ENCODE results near the gene JAG2.

JAG2 gene

DNA sequence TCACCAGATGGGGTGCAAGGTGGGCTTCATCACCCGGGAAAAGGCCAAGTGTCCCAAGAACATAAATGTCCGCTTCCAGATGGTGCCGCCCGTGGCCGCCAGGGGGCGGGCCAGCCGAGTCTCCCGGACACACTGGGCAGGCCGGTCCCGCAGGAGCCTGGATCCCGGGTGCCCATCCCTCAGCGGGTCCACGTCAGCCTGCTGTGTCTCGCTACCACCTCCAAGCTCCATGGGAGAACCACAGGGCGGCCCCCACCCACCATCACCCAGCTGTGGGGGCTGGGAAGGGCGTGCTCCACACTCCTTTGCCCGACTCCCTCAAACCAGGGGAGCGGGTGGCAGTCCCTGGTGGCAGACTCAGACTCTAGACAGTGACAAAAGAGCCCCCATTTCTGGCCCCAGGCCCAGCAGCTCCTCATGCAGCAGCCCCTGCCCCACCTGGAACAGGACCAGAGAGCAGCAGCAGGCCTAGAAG lies 34.5 kb upstream of the JAG2 start:
- DNase-seq (ENCODE audit: low spot score), result peak; percentile 64

DNA sequence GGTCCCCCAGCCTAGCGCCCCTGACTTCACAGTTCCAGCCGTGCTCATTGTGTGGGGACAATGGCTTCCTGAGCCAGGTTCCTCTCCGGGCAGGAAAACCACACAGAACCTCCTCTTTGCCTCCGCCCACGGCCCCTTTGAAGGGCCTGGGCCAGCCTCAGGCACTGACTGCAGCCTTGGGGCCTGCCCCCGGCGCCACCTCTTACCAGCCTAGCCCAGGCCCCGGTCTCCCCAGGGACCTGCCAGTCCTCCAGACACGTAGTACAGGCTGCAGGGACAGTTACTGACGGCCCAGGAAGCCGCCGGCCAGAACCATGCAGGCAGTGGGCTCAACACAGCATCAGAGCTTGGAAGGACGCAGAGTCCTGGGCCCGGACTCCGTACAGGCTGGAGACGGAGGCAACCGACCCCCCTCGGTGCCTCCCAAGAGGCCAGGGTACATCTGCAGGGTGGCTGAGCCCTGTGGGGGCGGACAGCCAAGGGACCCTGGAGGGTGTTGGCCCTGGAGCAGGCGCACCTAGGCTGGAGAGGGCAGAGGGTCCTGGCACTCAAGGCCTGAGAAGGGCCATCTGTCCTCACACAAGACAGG lies 33.4 kb upstream of the JAG2 start:
- no peak for DNase-seq (ENCODE audit: low spot score)

DNA sequence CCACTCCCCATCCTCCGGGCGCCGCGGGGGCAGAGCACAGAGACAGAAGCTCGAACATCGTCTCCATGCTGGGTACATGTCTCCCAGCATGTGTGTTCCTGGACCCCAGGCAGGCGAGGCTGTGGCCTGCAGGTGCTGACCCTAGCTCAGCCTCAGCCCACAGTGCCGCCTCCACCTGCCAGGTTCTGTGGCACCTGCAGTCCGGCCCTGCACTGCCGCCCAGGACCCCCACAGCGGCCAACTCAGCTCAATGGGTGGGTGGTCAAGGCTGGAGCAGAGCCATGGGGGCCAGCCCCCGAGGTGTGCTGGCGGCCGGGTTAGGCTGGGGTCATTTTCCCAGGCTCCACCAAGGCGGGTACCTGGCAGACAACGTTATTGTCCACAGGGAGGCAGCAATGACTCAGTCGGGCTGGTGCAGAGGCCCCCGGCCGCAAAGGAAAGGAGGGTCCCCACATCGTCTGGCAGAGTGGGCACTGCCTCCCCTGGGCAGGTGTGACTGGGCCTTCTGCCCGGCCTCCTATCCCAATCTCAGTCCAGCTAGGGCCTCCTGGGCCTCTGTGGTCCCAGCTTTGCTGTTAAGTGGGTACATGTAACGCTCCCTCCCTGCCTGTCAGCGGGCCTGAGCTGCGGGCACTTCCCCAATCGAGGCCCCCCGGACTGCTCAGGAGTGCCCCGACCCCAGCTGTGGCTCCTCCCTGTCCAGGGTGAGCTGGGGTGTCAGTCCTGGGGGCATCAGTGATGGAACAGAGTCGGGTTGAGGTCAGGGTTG lies 32.8 kb upstream of the JAG2 start:
- DNase-seq (ENCODE audit: low spot score), result no peak

DNA sequence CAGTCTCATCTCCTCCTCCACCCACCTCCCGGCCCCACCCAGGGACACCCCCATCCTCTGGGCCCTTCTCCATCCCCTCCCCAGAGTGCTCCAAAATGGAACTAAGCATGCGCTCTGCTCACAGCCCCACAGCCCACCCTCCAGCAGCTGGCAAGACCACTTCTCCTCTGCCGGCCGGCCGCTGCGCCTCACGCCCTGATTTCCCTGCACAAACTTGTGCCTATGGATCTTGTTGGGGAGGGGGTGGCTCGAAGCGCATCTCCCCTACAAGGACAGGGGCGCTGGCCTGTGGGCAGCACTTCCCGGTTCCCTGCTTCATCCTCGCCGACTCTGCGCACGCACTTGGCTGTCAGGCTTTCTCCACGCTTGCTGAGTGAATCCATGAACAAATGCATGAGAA lies 32.1 kb upstream of the JAG2 start:
- DNase-seq (ENCODE audit: low spot score), result no peak

DNA sequence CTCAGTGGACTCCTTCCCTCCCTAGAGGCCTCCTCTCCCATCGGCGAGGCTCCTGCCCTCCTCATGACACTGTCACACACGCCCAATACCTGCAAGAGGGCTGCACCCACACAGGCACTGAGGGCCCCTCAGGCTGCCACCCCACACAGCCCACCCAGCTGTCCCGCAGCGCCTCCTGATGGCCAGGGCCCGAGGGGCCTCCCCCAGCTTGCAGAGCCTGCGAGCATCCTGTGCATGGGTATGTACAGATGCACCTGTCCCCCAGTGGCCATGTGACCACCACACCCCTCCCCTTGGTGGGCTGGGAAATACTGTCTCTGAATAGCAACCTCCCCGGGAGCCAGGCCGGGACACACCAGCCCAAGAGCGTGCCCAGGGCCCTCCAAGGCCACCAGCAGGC lies 31.5 kb upstream of the JAG2 start:
- no peak for DNase-seq (ENCODE audit: low spot score)

DNA sequence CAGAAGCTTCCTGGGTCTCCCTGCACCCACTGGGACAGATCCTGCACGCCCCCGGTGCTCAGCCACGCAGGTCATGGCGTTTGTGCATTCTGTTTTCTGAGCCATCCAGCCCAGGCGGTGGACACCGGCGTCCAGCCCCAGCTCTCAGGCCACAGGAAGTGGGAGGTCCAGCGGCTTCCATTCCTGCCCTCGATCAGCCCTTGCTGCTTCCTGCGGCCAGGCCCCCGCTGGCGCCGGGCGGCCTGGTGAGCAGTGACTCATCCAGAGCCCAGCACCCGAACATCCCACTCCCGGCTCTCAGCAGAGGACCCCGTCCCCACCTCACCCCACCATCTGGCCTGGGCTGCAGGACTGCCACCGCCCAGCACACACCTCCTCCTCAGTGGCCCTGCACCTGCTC lies 30.5 kb upstream of the JAG2 start:
- DNase-seq (ENCODE audit: low spot score), result no peak

DNA sequence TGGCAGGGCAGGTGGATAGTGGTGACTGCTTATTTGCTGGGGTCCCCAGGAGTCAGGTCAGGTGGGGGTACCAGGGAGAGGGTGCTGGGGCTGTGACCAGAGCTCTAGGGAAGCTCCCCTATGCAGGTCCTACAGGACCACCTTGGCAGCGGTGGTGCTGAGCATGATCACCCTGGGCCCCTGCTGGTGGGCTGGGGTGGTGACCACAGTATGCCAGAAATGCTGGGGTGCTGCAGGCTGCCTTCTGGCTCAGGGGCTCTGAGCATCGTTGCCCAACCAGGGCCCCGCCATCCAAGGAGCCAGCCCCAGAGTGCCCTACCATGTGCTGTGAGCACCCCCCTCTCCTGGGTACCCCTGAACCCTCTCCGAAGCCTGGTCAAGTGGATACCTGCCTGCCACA lies 30.0 kb upstream of the JAG2 start:
- DNase-seq (ENCODE audit: low spot score), result no peak

DNA sequence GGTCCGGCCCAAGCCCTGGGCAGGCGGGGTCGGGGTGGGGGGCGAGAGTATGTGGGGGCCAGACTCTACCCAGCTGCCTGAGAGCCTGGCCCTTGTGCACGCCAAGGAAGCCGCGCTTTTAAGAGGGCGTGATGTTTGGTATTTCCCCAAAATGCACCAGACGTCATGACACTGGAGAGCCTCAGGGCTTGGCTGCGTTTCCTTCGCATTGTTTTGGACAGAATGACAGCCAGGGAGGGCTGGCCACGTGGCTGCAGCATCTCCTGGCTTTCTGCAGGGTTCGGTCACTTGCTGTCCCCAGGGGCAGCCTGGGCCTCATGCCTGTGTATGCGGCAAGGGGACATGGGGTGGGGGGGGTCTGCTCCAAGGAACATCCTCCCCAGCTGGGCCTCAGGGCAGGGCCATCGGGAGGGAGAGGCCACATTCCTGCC lies 28.6 kb upstream of the JAG2 start:
- DNase-seq (ENCODE audit: low spot score), result peak; percentile 47

DNA sequence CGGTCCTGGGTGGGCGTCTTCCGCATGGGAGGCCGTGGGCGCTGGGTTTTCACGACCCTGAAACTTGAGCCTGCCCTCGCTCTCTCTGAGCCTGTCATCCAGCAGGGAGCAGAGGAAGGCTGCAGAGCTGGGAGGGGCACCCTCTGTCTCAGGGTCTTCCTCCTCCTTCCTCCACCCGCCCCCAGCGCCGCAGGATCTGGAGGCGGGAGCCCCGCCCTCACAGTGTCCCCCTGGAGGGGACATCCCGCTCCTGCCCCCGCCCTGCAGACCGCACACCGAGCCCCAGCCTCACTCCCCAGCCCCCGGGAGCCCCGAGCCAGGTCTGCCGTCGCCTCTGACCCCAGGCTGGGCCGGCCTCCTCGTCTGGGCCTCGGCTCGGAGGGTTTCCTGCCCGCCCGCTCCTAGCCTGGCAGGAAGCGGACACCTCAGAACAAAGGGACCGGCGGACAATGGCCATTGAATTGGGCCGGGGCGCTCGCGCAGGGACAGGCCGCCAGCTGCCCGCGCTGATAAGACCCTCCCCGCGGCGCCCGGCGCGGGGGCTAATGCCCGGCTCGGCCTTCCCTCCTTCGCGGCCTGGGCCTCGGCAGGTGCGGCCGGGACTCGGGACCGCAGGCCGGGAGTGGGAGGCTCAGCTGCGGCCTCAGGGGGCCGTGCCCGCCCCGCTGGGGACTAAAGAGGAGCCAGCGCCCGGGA lies 27.8 kb upstream of the JAG2 start:
- DNase-seq (ENCODE audit: low spot score), result no peak

DNA sequence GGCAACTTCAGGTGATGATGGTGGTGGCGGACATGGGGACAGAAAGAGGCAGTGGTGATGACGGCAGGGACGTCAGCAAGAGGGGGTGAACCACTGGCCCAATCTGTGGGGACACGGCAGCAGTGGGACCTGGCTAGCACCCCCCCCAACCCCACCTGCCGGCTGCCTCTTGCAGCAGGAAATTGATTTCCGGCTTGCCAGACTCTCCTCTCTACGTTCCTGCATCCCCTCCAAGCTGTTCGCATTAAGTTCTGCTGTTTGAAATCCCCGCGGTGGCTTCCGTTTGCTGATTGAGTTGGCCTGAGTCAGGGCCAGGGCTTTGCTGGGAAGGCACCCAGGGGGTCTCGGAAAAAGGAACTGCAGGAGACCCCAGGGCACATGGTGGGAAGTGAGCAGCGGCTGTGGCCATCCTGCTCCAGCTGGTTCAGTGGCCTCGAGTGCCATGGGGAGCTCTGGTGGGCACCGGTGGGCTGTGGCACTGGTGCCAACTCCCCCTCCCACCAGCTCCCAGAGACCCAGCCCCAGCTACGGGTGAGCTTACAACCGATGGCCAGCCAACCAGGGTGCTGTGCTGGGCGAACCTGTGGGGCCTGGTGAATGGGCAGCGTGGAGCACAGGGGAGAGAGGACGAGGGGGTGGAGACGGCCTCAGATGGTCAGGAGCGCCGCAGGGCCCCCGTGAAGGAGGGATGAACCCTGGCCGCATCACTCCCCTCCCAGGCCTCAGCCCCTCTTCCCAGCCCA lies 27.1 kb upstream of the JAG2 start:
- DNase-seq (ENCODE audit: low spot score), result no peak

DNA sequence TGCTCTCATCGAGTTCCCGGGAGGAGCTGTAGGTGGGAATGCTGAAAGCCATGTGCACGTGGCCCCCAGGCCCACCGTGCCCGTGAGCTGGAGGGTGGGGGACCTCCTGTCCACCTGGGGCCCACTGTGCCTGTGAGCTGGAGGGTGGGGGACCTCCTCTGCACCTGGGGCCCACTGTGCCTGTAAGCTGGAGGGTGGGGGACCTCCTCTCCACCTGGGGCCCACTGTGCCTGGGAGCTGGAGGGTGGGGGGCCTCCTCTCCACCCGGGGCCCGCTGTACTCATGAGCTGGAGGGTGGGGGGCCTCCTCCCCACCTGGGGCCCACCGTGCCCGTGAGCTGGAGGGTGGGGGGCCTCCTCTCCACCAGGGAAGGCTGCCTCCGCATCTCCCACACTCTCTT lies 26.5 kb upstream of the JAG2 start:
- no peak for DNase-seq (ENCODE audit: low spot score)

DNA sequence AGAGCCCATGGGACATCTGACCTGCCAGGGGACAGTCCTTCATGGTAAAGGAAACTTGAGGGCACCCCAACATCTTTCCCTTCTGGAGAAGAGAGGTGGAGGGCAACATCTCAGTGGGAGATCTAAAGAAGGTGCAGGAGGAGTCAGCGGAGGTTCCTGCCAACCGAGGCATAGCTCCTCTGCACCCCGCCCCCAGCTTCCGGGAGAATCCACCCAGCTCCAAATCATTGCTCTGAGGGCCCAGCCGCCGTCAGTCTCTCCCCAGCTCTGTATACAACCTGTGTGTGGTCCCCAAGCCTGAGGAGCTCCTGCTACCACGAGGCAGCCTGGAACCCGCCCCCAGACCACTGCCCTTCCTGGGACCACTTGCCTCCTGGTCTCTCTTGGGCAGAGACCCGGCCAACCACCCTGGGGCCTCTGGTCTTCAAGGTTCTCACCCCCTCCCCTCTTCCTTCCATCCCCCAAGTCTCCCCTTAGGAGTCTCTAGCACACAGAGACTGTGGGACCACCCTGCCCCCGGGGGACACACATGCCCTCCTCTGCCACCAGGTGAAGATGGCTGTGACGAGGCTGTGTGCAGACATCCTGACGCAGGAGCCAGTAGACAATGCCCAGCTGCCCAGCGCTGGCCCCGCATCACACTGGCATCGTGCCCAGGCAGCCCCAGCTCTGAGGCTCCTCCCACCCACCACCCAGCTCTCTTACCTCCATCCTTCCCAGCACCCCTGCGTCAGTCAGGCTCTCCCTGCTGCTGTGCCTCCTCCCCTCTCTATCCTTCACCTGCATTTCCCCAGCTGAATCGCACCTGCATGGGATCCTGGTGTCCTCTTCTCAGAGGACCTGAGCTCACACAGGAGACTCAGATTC lies 25.6 kb upstream of the JAG2 start:
- DNase-seq (ENCODE audit: low spot score), result no peak

DNA sequence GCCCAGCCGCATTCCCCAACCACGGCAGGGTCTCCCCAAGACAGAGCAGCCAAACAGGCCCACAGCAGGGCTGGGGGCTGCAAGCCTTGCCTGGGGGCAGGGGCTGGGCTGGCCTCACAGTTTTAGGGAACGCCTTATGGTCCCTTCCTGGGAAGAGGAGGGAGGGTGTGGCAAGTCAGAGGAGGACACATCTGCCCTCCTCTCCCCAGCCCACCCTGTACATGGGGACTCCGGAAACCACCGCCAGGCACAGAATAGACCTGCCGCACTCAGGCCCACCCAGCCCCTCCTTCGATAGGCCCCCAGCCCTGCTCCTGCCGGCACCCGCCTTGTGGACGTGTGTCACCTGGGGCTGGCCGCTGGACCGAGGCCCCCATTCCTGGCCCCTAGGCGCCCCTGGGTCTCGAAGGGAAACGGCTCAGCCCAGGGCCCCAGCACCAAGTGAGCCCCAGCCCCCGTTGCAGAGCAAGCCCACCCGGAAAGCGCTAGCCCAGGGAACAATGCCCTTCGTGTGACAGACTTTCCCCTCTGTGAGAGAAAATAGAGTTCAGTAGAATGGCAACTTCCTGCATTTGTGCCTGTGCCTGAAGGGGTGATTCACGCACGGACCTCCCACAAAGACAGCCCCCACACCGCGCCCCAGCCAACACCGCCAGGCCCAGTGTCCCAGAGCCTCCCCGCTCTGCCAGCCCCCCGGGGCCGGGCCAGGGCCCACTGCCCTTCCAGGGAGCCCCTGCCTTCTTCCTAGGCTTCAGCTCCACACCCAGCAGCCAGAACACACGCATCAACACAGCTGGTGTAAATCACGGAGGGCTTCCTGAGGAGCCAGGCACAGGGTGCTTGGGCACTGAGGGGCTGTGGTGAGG lies 24.5 kb upstream of the JAG2 start:
- no peak for DNase-seq (ENCODE audit: low spot score)

DNA sequence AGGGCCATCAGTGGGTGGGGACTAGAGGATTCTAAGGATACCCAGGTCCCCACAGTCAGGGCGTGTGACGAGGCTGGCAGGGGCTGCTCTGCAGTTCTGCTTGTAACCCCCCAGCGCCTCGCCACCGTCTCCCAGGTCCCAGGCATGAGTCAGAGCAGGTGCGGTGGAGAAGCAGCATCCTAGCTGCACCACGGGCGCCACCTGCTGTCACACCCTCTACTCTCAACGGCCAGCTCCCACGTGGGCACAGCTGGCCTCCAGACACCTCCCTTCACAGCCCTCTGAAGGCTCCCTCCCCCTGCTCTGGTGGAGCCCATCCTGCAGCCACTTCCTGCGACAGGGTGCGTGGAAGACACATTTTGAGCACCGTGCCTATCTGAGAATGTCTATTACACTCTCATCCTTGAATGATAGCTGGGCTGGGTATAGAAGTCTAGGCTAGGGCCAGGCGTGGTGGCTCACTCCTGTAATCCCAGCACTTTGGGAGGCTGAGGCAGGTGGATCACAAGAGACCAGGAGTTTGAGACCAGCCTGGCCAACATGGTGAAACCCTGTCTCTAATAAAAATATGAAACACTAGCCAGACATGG lies 19.5 kb upstream of the JAG2 start:
- DNase-seq (ENCODE audit: low spot score), result no peak

DNA sequence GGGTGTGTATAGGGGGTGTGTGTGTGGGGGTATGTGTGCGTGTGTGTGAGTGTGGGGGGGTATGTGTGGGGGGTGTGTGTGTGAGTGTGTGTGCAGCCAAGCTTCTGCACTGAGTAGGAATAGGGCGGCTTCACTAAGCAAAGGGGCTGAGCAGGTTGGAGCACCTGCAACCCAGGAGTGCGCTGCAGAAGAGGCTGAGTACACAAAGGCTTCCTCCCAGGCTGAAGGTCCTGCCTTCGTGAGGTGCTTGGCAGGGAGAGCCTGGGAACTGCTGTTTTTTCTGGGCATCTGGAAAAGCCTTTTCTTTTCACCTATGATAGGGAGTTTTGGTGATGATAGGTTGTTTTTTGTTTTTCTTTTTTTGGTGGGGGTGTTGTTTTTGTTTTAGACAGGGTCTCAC lies 18.5 kb upstream of the JAG2 start:
- no peak for DNase-seq (ENCODE audit: low spot score)

DNA sequence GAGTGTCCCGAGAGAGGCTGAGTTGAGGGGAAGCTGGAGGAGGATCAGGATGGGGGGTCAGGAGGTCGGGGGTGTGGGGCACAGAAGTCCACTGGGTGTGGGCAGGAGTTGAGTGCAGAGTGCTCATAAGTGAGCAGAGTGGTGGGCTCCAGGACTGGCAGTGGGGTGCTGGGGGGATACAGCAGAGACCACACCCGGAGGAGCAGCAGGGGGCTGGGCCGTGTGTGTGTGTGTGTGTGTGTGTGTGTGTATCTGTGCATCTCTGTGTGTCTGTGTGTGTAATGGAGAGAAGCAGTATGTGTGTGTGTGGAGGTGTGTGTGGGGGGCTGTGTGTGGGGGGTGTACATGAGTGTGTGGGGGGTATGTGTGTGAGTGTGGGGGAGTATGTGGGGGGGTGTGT lies 17.4 kb upstream of the JAG2 start:
- DNase-seq (ENCODE audit: low spot score), result no peak

DNA sequence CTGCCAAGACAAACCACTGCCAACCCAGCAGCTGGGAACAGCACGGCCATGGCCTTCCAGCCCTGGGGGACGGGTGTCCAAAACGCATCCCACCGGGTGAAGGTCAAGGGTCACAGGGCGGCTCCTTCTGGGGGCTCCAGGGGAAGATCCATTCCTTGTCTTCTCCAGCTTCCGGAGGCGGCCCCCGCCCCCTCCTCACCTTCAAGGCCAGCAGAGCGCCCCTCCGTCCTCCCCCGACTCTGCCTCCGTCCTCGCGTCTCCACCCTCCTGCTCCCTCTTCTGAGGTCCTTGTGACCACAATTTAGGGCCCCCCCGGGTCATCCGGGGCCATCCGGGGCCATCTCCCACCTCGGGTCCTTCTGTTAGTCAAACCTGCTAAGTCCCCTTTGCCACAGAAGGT lies 16.4 kb upstream of the JAG2 start:
- no peak for DNase-seq (ENCODE audit: low spot score)

DNA sequence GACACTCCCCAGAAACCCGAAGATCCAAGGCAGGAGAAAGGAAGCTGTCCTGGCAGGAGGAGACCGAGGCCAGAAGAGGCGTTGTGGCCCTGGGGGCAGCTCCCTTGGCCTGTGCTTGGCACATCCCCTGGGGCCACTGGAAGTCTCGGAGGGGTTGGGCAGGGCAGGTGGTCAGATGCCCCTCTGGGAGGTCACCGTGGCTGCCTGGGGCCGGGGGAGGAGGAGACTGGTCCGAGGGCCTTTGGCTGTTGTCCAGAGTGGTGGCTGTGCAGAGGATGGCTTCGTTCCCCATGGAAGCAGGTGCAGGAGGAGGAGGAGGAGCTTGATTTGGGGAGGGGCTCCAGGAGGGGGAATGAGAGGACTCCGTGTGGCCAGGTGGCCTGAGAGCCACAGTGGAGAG lies 15.9 kb upstream of the JAG2 start:
- DNase-seq (ENCODE audit: low spot score), result no peak

DNA sequence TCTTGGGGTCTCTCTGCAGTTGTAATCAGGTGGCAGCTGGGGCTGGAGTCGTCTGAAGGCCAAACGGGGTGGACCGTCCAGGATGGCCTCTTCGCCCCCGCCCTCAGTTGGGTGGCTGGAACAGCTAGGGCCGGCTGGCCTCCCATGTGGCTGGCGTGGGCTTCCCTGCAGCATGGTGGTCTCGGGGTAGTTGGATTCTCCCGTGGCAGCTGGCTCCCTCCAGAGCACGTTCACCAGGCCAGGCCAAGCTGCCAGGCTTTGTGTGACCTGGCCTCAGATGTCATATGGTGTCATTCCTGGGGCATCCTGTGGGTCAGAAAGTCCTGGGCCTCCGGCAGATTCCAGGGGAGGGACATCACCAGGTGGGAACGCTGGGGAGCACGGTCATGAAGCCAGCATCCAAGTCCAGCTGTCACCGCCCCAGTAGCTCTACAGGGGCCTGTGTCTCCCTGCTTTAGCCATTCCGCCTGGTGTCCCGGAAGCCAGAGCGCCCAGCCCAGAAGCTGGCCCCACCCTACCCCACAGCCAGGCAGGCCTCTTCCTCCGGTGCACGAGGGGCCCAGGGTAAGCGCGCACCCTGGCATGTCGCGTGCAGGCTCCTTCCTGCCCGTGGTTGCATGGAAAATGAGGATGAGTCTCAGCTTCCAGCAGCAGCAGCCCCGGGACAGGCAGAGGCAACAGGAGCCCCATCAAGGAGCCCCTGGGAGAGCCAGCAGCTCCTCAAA lies 13.9 kb upstream of the JAG2 start:
- DNase-seq (ENCODE audit: low spot score), result no peak

Data from Ammon's horn (tissue), 1 donor.